Gastrocnemius medialis (tissue), 4 donors: Measurements from ENCODE around the gene CTSE.

Experiments
- CTCF ChIP-seq, 5 experiments: fragments of 450-650 bp in 3 of 5; fragments of 200-600 bp in 2 of 5; sonication (generic) in 2 of 5; IDR thresholded peaks in 4 of 5; conservative IDR thresholded peaks in 1 of 5; 1 replicate in 4 of 5; 2 replicates in 1 of 5; pipeline ENCODE4 v1.5.1; 2016 to 2019; ENCODE audit warnings: antibody characterized with exemption in 5 of 5, mild to moderate bottlenecking in 3 of 5, moderate library complexity in 3 of 5
- POLR2A ChIP-seq, 2 donors: fragments of 450-650 bp; IDR thresholded peaks; one replicate each; pipeline ENCODE4 v1.6.1; 2017; ENCODE audit warnings: antibody characterized with exemption in 2 of 2, mild to moderate bottlenecking in 2 of 2, moderate library complexity in 2 of 2

DNA sequence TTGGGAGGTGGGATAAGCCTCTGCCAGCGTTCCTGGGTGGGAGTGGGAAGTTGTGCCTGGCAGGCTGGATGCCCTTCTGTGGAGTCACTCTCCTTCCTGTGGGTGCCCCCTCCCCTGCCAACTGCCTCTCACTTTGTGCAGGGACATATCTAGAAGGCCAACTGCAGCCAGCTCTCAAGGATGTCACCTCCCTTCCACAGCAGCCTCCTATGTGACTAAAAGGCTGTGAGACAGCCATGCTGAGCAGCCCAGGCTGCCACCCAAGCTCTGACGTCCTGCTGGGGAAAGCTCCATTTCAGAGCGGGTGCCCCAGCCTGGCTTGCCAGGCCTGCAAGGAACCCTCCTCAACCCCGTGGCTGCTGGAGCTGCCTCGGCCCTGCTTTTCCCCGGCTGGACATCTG lies 60.9 kb downstream of the CTSE start:
- TF ChIP-seq CTCF (IDR thresholded peaks at IDR 0.05 in 4 of 5, conservative IDR thresholded peaks at IDR 0.05 in 1 of 5) (no peak), POLR2A (IDR thresholded peaks at IDR 0.05) (no peak)
